NOMO-1 treated with dmso at 0.1 percent for 144 hours (cell line): Measurements from ENCODE around the gene RBBP6.

ENCODE experiments used
- DNase-seq: peaks from one replicate; lab custom pipeline; 2025; ENCODE audit not compliant: unreplicated experiment; lab: John Stamatoyannopoulos, UW

RBBP6 gene

DNA sequence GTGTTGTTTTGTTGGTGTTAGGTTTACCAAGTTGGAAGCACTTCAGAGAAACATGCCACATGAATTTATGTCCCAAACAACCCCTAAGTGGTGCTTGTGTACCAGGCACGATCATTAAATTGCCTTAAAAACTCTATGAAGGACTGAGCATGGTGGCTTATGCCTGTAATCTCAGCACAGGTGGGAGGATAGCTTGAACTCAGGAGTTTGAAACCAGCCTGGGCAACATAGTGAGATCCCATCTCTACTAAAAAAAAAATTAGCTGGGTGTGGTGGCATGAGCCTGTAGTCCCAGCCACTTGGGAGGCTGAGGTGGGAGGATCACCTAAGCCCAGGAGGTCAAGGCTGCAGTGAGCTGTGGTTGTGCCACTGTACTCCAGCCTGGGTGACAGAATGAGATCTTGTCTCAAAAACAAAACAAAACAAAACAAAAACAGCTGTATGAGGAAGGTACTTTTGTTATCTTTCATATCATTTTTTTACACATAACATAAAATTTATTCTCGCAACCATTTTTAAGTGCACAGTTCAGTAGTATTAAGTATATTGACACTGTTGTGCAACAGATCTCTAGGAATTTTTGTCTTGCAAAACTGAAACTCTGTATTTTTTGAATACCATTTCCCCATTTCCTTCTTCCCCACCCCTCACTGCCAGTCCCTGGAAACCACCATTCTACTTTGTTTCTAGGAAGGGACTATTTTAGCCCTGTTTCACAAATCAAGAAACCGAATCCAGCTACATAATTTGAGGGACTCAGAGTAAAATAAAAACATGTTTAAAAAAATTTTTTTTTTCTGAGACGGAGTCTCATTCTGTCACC, 14.3 kb upstream of the RBBP6 start:
- peak; percentile 30 for DNase-seq

DNA sequence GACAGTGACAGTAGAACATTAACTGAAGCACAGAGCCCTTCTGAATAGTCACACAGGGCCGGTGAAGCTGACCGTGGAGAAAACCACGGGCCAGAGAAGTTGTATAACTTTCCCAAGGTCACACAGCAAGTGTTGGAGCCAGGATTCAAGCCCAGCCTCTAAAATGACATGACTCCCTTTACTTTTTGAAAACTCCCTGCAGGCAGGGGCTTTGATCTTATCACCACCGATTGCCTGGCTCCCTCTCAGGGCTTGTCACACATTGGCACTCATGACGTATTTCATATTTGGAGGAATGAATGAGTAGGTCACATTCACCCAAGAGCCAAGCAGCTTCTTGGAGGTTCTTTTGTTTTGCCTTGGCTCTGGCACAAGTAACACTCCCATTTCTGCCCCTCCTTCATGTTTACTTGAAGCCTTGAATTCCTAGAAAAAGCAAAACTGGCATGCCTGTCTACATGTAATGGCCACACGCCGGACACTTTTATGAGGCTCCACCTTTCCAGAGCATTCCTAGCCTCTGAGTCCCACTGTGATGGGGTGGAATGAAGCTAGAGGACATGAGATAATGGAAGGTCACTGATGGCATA, 13.3 kb upstream of the RBBP6 start:
- no peak for DNase-seq

DNA sequence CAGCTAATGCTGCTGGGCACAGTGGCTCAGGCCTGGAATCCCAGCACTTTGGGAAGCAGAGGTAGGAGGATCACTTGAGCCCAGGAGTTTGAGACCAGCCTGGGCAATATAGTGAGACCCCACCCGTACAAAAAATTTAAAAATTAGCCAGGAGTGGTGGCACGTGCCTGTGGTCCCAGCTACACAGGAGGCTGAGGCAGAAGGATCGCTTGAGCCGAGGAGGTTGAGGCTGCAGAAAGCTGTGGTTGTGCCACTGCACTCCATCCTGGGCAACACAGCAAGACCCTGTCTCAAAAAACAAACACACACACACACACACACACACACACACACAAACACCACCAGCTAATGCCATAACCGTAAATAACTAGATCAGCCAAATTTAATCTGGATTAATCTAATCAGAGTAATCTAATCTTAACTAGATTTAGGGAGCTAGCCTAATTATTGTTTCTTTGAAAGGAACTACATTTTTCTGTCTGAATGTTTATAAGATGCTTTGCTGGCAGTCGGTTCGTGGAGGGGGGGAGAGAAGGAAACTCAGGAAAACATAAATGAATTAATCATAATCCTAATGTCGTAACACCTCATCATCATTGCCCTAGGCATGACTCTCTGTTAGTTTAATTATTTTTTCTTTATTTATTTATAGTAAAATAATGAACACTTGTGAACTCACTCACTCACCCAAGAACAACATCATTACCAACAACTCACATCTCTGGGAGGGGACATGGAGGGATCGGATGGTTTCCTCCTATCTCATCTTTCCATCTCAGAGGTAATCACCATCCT, 12.5 kb upstream of the RBBP6 start:
- DNase-seq = no peak

DNA sequence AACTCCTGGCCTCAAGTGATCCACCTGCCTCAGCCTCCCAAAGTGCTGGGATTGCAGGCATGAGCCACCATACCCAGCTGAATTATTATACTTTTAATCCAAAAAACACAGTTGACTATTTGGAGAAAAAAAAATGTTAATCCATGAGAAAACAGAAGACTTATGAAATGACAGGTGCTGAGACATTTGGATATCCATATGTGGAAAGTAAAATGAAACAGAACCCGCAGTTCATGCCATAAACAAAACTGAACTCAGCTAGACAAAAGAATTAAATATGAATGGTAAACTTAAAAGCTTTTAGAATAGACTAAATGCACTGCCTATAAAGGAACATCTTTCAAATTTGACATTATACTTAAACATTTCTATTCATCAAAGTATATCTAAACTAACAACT, 8.2 kb upstream of the RBBP6 start:
- no peak for DNase-seq

DNA sequence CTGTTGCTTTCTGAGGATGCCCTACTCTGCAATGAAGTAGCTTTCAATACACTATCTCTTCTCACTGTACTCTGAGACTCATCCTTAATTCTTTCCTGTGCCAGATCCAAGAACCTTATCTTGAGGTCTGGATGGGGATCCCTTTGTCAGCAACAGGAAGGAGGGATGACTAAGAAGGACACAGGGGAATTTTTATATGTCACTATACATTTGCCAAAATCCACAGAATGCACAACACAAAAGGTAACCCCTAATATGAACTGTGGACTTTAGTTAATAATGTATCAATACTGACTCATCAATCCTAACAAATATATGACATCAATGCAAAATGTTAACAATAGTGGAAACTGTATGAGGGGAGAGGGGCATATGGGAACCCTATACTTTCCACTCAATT, 4.7 kb upstream of the RBBP6 start:
- no peak for DNase-seq

DNA sequence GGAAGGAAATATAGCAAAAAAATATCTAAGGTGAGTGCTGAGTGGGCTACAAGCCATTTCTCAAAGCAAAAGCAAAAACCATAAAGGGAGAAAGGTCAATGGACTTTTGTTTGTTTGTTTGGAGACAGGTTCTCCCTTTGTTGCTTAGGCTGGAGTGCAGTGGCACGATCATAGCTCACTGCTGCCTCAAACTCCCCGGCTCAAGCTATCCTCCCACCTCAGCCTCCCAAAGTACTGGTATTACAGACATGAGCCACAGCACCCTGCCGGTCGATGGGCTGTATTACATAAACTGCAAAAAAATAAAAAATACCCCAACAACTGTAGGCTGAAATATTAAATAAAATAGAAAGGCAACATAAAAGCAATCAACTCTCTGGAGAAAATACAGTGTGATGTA, 3.5 kb upstream of the RBBP6 start:
- DNase-seq = no peak

DNA sequence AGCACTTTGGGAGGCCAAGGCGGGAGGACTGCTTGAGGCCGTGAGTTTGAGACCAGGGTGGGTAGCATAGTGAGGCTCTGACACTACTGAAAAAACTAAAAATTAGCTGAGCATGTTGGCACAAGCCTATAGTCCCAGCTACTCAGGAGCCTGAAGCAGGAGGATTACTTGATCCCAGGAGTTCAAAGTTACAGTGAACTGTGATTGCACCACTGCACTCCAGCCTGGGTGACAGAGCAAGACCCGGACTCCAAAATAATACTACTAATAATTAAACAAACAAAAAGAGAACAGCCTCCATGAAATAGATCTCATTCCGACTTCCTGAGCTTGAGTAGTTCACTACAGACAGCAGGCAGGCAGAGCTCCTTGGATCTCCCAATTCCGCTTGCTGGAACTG, 2.7 kb upstream of the RBBP6 start:
- no peak for DNase-seq

DNA sequence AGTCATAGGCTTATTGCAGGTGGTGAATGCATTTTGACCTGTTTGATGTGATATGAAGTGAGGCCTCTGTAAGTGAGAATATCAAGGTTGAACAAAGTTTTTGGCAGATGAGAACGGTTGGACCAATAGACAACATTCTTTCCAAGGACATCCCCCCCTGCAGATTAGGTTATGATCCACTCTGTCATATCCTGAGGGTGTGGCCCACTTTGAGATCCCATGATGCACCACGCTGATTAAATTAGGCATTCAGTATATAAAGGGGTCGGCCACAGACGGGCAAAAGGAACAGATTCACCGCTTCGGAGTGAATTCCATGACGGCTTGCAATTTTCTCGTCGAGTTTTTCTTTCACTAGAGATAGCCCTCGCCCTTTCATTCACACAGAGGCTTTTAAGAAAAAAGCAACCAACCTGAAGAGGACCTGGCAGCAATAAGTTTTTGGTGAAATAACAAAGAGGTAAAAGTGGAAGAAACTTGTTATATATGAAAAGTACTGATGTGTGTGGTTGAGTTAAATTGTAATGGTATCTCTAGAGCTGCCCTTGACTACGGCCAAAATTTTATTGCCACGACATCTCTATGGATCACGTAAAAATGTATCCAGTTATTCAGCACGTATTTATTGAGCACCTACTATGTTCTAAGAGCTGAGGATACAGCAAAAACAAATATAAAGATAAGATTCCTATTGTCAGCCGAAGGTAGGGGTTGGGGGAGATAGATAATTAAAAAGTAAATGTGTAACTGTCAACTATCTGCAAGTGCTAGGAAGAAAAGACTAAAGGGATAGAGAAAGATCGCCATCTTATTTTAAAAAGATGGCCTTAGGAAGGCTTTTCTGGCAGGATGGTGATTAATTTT, 1.7 kb upstream of the RBBP6 start:
- no peak for DNase-seq

DNA sequence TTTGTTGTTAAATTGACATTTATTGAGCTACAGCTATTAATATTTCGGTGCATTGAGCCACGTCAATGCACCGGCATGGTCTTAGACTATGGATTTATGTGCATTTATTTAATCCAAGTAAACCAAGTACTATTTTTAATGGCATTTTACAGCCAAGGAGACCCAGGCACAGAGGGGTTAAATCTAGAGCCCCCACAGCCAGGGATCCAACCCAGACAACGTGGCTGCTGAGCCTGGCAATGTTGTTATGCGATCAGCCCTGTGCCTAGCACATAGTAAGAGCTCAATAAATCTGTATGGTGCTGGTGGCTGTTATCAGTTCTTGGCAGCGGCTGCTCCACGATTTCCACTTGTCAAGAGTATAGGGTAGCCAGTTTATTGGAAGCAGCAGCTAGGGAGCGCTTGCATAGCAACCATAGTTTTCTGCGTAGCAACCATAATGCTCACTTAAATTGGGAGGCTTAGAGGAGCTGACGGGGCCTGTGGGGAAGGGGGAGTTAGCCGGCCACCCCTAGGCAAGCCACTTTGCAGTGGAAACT, 541 bp upstream of the RBBP6 start:
- DNase-seq = peak; percentile 73

DNA sequence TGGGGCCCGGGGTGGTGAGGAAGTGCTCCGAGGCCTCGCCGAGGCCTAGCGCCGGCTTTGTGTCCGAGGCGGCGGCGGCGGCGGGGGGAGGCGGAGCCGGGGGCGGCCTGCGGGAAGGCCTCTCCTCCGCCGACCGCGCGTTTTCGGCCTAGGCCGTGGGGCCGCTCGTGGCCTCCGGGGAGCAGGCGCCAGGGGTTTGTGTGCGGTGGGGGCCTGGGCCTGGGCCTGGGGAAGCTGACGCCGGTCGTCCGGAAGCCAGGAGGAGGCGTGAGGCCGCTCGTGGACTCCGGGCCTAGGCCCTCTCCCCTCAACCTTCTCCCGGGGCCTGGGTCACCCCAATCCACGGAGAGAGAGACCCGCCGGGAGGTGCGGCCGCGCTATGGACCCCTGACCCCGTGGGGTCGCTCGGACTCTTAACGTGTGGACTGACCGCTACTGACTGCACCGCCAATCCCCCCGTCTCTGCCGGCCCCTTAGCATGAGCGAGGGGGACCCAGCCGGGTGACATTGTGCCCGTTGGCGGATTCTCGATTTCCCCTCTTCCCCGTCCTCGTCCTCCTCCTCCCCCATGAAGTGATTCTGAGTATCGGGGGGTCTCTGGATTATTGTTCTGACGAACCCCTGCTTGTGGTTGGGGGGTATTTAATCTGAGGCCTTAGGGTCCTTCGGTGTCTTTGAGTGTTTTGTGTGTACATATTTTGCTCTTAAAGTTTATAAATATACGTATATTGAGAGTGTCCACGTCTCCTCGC, 660 bp downstream of the RBBP6 start:
- DNase-seq = peak; percentile 53

DNA sequence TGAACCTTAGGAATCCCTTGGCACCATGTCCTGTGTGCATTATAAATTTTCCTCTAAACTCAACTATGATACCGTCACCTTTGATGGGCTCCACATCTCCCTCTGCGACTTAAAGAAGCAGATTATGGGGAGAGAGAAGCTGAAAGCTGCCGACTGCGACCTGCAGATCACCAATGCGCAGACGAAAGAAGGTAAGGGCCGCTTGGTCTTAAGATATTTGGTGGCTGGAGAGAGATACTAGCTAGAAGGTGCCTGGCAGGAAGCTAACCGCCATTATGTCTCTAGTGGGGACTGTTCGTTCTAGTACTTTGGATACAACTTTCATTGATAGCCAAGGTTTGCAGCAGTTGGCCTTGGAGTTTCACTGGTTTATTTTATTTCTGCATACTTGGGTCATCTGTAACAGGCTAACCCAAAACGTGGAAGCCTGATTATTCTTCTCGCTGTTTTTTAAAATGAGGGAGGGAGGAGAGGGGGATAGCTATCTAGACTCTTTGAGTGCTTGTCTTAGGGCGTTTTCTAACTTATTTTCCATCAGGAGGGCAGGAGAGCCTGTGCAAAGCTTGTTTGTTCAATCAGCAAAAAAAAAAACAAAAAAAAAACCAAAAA, 1.3 kb downstream of the RBBP6 start:
- peak; percentile 12 for DNase-seq

DNA sequence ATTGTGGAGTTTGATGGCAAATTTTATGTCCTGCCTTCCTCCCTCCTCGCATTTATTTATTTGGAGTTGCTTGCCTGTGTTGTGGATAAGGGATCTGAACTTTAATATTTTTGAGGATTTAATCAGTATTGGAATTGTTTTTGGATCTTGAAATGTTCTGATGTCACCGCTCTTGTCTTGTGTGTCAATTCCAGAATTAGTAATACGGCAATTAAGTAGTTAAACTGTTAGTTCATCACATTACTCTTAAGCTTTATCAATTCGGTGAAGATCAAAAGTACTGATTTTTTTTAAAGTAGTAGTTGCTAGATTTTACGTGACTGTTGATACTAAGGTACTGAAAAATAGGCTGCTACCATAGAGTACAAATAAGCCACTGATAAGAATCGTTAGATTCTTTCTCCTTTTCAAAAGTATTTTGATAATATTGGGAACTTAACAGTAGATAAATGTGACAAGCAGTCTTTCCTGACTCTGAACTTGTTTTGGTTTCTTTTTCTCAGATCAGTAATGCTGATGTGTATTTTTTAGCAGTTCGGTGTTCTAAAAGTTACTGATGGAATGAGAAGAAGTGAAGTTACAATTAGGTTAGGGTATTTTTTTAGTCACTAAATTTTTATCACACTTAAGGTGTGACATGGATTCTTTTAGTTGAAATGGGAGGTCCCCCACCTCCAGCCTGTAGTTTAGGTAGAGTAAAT, 2.0 kb downstream of the RBBP6 start:
- no peak for DNase-seq

DNA sequence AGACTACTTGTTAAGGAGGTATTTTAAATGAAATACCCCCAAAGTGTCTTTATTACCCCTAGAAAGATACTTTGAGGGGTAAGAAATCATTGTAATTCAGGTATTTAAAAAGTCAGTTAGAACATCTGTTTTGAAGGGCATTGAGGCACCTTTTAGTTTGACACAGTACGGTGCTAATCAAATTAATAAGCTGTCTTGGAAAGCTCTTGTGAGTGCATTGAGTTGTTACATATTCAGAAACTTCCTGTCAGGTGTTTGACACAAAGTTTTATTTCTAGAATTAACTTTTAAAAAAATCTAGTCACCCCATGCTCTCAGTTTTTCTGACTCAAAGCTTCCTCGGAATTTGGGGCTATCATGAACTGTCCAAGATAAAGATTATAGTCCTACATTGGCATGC, 4.6 kb downstream of the RBBP6 start:
- DNase-seq = no peak

DNA sequence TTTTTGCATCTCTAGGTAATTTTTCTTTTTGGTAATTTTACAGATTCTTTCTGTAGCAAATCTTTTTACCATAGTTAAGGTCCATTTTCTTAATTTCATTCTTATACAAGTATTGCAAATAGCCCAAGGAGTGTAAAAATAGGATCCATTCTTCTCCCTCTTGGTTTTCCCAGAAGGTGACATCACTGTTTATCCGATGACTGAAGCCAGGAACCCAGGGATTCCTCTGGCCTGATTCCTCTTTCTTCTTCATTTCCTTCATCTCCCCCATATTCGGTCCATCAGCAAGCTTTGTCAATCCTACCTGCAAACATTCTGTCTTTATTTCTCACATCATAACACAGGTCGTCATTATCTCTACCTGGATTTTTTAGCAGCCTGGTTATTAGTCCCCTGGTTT, 5.3 kb downstream of the RBBP6 start:
- DNase-seq = no peak

DNA sequence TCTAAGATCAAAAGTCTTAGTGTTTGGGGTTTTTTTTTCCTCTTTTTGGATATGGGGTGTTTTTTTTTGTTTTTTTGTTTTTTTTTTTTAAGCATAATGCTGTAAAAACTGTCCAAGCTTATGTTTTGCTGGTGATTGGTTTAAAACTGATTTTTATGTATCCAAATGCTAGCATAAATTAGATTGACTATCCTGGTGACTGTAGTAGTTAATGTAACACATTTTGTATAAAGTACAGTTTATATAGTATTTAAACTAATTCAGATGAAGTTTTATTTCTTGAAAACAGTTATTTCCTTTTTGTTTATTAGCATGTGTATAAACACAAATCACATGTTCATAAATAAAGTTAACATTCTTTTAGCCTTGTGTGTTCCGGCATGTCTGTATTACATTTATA, 10.9 kb downstream of the RBBP6 start:
- DNase-seq = no peak

DNA sequence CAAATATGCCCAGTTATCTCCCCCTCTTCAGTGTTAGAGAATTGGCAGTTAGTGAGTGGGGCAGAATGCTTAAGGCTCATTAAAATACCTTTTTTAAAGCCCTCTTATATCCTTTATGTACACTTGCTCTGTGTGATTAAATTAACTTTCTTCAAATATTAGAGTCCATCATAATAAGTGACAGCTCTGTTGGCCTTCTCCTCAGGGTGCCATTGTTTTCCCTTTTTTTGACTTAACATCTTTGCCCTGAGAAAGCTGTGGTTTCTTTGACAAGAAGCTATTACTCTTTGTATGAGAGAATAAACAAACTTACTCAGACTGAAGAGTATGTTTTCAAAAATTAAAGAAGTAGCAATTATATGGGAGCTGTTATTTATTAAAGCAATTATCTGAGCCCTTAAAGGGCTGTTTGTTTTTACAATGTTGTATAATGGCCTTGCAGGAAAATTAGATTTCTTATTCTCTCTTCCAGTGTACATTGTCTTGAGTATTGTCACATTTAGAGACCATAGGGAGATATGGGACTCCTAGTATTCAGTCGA, 13.4 kb downstream of the RBBP6 start:
- DNase-seq = no peak

DNA sequence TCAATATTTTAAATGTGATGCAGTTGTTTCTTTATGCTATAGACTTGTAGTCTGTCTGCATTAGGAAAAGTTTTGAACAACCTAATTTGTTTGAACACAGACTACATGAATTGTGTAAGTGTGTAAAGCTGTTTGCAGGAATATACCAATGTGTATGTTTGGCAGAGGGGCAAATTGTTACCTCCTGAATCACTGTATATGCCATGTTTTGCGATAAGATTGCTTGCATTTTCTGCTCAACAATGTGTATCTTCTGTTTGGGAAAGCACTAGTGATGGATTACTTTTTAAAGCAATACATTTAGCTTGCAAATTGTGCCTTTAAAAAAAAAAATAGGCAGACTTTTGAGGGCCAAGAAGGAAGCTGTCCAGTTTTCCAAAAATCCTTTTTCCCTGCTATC, 14.6 kb downstream of the RBBP6 start:
- no peak for DNase-seq

DNA sequence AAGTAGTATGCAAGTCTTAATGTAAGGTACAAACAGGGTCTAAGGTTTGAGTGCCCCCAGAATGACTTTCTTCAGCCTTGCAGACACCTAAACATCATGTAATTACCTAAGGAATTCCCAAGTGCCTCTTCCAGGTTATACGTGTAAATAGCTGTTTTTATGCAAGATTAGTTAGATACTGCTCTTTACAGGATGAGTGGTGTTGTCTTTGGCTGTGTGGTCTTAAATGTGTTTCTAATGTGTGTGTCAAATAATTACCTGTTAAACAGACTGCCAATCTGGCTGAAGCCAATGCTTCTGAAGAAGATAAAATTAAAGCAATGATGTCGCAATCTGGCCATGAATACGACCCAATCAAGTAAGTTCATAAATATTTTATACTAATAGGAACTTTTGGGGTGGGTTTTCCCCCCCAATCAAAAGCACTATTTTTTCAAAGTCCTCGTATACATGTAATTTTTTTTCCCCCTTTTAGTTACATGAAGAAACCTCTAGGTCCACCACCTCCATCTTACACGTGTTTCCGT, 16.0 kb downstream of the RBBP6 start:
- DNase-seq = no peak

DNA sequence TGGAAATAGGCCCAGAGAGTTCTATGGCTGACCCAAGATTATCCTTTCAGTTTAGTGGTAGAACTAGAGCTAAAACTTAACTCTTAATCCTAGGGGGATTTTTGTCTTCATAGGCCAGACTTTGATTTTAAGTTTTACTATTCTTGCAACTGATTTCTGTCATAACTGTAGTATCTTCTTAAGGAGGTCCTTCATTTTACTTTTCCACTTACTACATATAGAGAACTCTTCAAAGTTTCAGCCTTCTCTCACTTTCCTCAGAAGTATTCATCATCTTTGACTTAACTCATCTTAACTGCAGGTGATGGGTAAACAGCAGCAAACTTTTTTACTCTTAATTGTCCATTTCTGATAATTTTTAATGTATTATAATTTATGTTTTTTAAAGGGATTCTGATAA, 23.4 kb downstream of the RBBP6 start:
- DNase-seq = no peak
